Mesothelial cell of epicardium (in vitro differentiated cells): ENCODE measurements around the gene OR52N1. TPM values are rescaled to one million over a fixed set of nuclear protein-coding genes. Genes with fewer than 3 reads are reported as not detected.

ENCODE experiments used
- DNase-seq, 2 experiments: peaks; one replicate each; pipeline ENCODE4 v3.0.0; 2021; ENCODE audit warnings: low spot score in 2 of 2; ENCODE audit not compliant: unreplicated experiment in 2 of 2
- H3K27ac Mint-ChIP-seq: 2 replicates; pipeline ENCODE4 v1.8.0; 2021; ENCODE audit warnings: mixed read lengths
- H3K27me3 Mint-ChIP-seq: 2 replicates; pipeline ENCODE4 v1.8.0; 2021; ENCODE audit warnings: low read depth, mixed read lengths
- H3K36me3 Mint-ChIP-seq: 2 replicates; pipeline ENCODE4 v1.8.0; 2021; ENCODE audit warnings: mixed read lengths
- H3K4me1 Mint-ChIP-seq: 2 replicates; pipeline ENCODE4 v1.8.0; 2021; ENCODE audit warnings: mixed read lengths
- H3K4me3 Mint-ChIP-seq: 2 replicates; pipeline ENCODE4 v1.8.0; 2021; ENCODE audit warnings: mild to moderate bottlenecking, moderate library complexity, mixed read lengths
- H3K9me3 Mint-ChIP-seq: 2 replicates; pipeline ENCODE4 v1.8.0; 2021; ENCODE audit warnings: mixed read lengths
- CTCF ChIP-seq: fragments of 200-600 bp; sonication (generic); IDR thresholded peaks from one replicate; pipeline ENCODE4 v1.5.0; 2021; ENCODE audit warnings: antibody characterized with exemption; ENCODE audit not compliant: unreplicated experiment
- total RNA-seq: library from RNA; stranded (reverse); gene quantifications from 3 replicates; pipeline ENCODE4 v1.2.1, GENCODE V29; 2021

OR52N1 gene
- total RNA-seq, 1 donor from 2014 or later: not detected

GRCh38 chr11:5815534-5815933 is 24.5 kb upstream of the OR52N1 start:
- H3K9me3 Mint-ChIP-seq: no peaks in the 10 kb centered on the region

GRCh38 chr11:5809905-5810795 is 19.1 kb upstream of the OR52N1 start:
- Mint-ChIP-seq H3K9me3 (no peaks in the 10 kb centered on the region), H3K36me3 (no peaks in the 10 kb centered on the region), H3K4me1 (peaks cover 9% of the 10 kb centered on the region), H3K4me3 (no peak overlapping the region), H3K27me3 (peaks cover 8% of the 10 kb centered on the region), H3K27ac (no peak overlapping the region)
- no peak for DNase-seq
- TF ChIP-seq CTCF: no peak

More at GRCh38 chr11:5815534-5815933, 24.5 kb upstream of the OR52N1 start:
- Mint-ChIP-seq H3K4me3 (no peak overlapping the region), H3K36me3 (no peaks in the 10 kb centered on the region), H3K27ac (no peak overlapping the region), H3K4me1 (no peaks in the 10 kb centered on the region), H3K27me3 (peaks cover 3% of the 10 kb centered on the region)
- TF ChIP-seq CTCF: no peak
- DNase-seq: no peak

GRCh38 chr11:5809122-5809519 is 18.1 kb upstream of the OR52N1 start:
- H3K36me3 Mint-ChIP-seq: no peaks in the 10 kb centered on the region
- peak overlapping the region; percentile 77 for H3K4me3 Mint-ChIP-seq
- H3K4me1 Mint-ChIP-seq: peaks cover 9% of the 10 kb centered on the region
- peaks cover 8% of the 10 kb centered on the region for H3K27me3 Mint-ChIP-seq
- H3K9me3 Mint-ChIP-seq: peaks cover 5% of the 10 kb centered on the region
- no peak for DNase-seq
- no peak for TF ChIP-seq CTCF
- no peak overlapping the region for H3K27ac Mint-ChIP-seq

GRCh38 chr11:5808500-5809121 is 17.5 kb upstream of the OR52N1 start, which contains the start of gene OR52N2:
Gene OR52N2 (plus strand): TSS chr11:5808924. CDS start chr11:5820336, 11,412 bp downstream.
- Mint-ChIP-seq H3K9me3 (peaks cover 8% of the 10 kb centered on the region), H3K36me3 (no peaks in the 10 kb centered on the region), H3K27ac (no peak within 1 kb of the TSS), H3K4me1 (peaks cover 9% of the 10 kb centered on the region), H3K4me3 (peak within 1 kb of the TSS; percentile 77), H3K27me3 (peaks cover 8% of the 10 kb centered on the region)
- DNase-seq: peak in 1 of 2 experiments; percentile 78
- peak; percentile 60 for TF ChIP-seq CTCF

GRCh38 chr11:5807580-5807979 is 16.5 kb upstream of the OR52N1 start:
- peaks cover 9% of the 10 kb centered on the region for H3K4me1 Mint-ChIP-seq
- DNase-seq: no peak
- no peak for TF ChIP-seq CTCF
- H3K36me3 Mint-ChIP-seq: no peaks in the 10 kb centered on the region
- peaks cover 15% of the 10 kb centered on the region for H3K9me3 Mint-ChIP-seq
- H3K4me3 Mint-ChIP-seq: no peak overlapping the region
- H3K27me3 Mint-ChIP-seq: peaks cover 5% of the 10 kb centered on the region
- H3K27ac Mint-ChIP-seq: no peak overlapping the region
